Neural cell (in vitro differentiated cells): ENCODE results near the gene SHB.

Experiments used
- CTCF ChIP-seq: fragments of 450-650 bp; IDR thresholded peaks from 2 replicates; pipeline ENCODE4 v1.5.1; 2014; ENCODE audit warnings: antibody characterized with exemption, mild to moderate bottlenecking, moderate library complexity; ENCODE audit not compliant: poor library complexity, severe bottlenecking
- EP300 ChIP-seq: fragments of 450-650 bp; conservative IDR thresholded peaks from 2 replicates; pipeline ENCODE4 v1.6.1; 2014; ENCODE audit warnings: antibody characterized with exemption, mild to moderate bottlenecking, moderate library complexity; ENCODE audit not compliant: poor library complexity, severe bottlenecking
- EZH2 ChIP-seq: fragments of 200-600, 300-800 bp; shearing (Covaris generic), sonication (generic); IDR thresholded peaks from 2 replicates; pipeline ENCODE4 v1.6.1; 2014; ENCODE audit warnings: antibody characterized with exemption, low read length, borderline replicate concordance, mild to moderate bottlenecking; ENCODE audit not compliant: insufficient read depth, poor library complexity, severe bottlenecking
- POLR2AphosphoS5 ChIP-seq: IDR thresholded peaks from 2 replicates; pipeline ENCODE4 v1.6.1; 2012
- TAF1 ChIP-seq: IDR thresholded peaks from 2 replicates; pipeline ENCODE4 v1.6.1; 2012; ENCODE audit warnings: low read depth

- no peak for TF ChIP-seq CTCF
- no peak for TF ChIP-seq POLR2AphosphoS5
- TF ChIP-seq EP300, result no peak
- TF ChIP-seq EZH2, result no peak
- TF ChIP-seq TAF1, result no peak
These were observed 29.7 kb downstream of the SHB start for GRCh38 chr9:38039090-38039906.
